Ascending aorta (tissue), 2 donors: ENCODE measurements around the gene MS4A10. TPM values are rescaled to one million over a fixed set of nuclear protein-coding genes. Genes with fewer than 3 reads are reported as not detected.

Experiments used
- DNase-seq, 2 donors: peaks; one replicate each; pipeline ENCODE4 v3.0.0-alpha.2; 2019; ENCODE audit warnings: low spot score in 2 of 2
- H3K27ac ChIP-seq, 2 donors: fragments of 200-600 bp; sonication (generic); one replicate each; pipeline ENCODE4 v1.5.1; 2016 to 2017; ENCODE audit warnings: mild to moderate bottlenecking in 1 of 2
- H3K27me3 ChIP-seq: fragments of 200-600 bp; sonication (generic); one replicate; pipeline ENCODE4 v1.5.1; 2017
- H3K36me3 ChIP-seq, 2 donors: fragments of 200-600 bp; sonication (generic); one replicate each; pipeline ENCODE4 v1.5.1; 2016
- H3K4me1 ChIP-seq, 2 donors: fragments of 200-600 bp; sonication (generic); one replicate each; pipeline ENCODE4 v1.5.1; 2016 to 2017; ENCODE audit warnings: mild to moderate bottlenecking in 1 of 2
- H3K4me3 ChIP-seq, 2 donors: fragments of 200-600 bp; sonication (generic); one replicate each; pipeline ENCODE4 v1.5.1; 2016 to 2017; ENCODE audit warnings: mild to moderate bottlenecking in 1 of 2
- H3K9me3 ChIP-seq, 2 donors: fragments of 200-600 bp; sonication (generic); one replicate each; pipeline ENCODE4 v1.5.1; 2016
- intact Hi-C: fragments of 100-400 bp; cut with DNase I; formaldehyde crosslinking; loops from one replicate; pipeline ENCODE4 v1.15.1; 2023
- total RNA-seq: library from RNA; depleted of rRNA; stranded (reverse); fragments of >200 nt; gene quantifications from one replicate; pipeline ENCODE4 v1.1.0, GENCODE V29; 2016
- TF ChIP-seq, protein P1 (sequence below), 3 experiments: fragments of 200-600 bp in 2 of 3; fragments of 450-650 bp in 1 of 3; sonication (generic) in 2 of 3; IDR thresholded peaks; one replicate each; pipeline ENCODE4 v1.5.1; 2016 to 2019; ENCODE audit warnings: antibody characterized with exemption in 3 of 3, mild to moderate bottlenecking in 1 of 3, moderate library complexity in 1 of 3

Gene MS4A10
- total RNA-seq, 1 donor from 2014 or later = not detected

DNA sequence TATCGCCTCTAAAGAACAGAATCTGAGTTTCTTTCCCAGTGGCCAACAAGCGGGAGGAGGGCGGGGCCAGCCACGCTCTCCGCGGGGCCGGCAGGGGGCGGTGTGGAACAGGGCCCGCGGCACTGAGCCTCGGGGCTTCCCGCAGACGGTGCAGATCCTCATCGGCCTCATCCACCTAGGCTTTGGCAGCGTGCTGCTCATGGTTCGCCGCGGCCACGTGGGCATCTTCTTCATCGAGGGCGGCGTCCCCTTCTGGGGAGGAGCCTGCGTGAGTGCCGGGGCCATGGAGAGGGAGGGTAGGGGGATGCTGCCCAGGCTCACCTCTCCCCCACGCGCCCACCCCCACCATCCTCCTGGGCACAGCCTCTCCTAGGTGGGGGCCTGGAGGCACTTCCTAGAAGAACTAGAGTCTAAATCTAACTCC is 17.7 kb upstream of the MS4A10 start:
- Histone ChIP-seq H3K9me3 (no peaks in the 10 kb centered on the region), H3K4me1 (no peaks in the 10 kb centered on the region), H3K27me3 (no peaks in the 10 kb centered on the region), H3K27ac (no peak overlapping the region), H3K4me3 (no peak overlapping the region), H3K36me3 (no peaks in the 10 kb centered on the region)
- intact Hi-C loops = no loop called here
- DNase-seq = no peak
- TF ChIP-seq, protein P1, sequence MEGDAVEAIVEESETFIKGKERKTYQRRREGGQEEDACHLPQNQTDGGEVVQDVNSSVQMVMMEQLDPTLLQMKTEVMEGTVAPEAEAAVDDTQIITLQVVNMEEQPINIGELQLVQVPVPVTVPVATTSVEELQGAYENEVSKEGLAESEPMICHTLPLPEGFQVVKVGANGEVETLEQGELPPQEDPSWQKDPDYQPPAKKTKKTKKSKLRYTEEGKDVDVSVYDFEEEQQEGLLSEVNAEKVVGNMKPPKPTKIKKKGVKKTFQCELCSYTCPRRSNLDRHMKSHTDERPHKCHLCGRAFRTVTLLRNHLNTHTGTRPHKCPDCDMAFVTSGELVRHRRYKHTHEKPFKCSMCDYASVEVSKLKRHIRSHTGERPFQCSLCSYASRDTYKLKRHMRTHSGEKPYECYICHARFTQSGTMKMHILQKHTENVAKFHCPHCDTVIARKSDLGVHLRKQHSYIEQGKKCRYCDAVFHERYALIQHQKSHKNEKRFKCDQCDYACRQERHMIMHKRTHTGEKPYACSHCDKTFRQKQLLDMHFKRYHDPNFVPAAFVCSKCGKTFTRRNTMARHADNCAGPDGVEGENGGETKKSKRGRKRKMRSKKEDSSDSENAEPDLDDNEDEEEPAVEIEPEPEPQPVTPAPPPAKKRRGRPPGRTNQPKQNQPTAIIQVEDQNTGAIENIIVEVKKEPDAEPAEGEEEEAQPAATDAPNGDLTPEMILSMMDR (IDR thresholded peaks at IDR 0.05) = peak in 1 of 3 experiments; percentile 8

DNA sequence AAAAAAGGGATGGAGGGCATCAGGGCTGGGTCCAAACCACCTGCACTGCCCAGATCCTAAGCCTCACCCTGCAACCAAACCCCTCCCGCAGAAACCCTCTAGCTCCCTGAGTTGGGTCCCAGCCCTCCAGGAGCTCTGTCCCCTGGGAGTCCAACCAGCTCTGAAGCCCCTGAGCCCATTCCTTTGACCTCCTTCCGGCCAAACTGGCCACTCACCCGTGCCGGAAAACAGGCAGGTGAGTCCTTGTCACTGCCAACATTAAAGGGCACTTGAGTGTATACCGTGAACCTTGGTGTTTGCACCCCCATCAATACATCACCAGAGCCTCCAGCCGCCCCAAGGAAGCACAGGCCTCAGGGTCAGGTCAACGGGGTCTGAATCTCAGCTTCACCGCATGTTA is 16.9 kb upstream of the MS4A10 start:
- Histone ChIP-seq H3K27ac (no peak overlapping the region), H3K9me3 (no peaks in the 10 kb centered on the region), H3K4me1 (no peaks in the 10 kb centered on the region), H3K36me3 (no peaks in the 10 kb centered on the region), H3K27me3 (no peaks in the 10 kb centered on the region), H3K4me3 (no peak overlapping the region)
- intact Hi-C loops = no loop called here
- no peak for DNase-seq
- TF ChIP-seq, protein P1 (IDR thresholded peaks at IDR 0.05) = no peak

DNA sequence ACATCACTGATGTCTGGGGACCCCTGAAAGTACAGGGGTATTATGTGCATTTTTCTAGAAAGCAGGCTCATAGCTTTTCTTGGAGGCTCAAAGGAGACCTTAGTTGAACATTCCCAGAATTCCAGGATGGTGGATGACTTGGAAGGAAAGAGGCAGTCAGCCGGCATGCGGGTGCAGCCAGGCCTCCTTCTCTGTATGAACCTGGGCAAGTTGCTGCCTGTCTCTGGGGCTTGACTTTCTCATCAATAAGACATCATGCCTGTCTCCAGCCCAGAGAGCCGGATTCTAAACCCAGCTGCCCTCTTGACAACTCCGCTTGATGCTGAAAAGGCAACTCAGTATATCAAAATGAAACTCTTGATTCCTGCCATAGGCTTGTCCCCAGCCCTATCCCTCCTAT is 15.9 kb upstream of the MS4A10 start:
- no peak overlapping the region for H3K4me3 ChIP-seq
- TF ChIP-seq, protein P1 (IDR thresholded peaks at IDR 0.05) = no peak
- no peak for DNase-seq
- no peak overlapping the region for H3K27ac ChIP-seq
- no peaks in the 10 kb centered on the region for H3K27me3 ChIP-seq
- H3K36me3 ChIP-seq = no peaks in the 10 kb centered on the region
- intact Hi-C loops = no loop called here
- no peaks in the 10 kb centered on the region for H3K9me3 ChIP-seq
- no peaks in the 10 kb centered on the region for H3K4me1 ChIP-seq

DNA sequence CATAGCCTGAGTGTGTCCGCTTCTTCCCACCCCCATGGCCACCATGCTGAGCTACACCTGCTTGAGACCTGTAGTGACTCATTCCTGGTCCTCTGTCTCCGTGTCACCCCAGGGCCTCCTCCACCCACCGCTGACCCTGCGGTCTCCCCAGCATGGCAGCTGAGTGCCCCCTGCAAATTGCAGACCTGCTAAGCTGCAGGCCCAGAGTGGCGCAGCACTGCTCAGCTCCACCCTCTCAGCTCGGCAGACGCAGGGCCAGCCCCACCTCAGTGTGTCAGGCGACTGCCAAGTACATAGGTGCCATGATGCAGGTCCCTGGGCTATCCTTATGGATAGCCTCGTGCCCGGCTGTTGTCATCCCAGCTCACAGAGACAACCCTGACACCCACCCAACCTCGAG is 15.3 kb upstream of the MS4A10 start:
- DNase-seq = no peak

DNA sequence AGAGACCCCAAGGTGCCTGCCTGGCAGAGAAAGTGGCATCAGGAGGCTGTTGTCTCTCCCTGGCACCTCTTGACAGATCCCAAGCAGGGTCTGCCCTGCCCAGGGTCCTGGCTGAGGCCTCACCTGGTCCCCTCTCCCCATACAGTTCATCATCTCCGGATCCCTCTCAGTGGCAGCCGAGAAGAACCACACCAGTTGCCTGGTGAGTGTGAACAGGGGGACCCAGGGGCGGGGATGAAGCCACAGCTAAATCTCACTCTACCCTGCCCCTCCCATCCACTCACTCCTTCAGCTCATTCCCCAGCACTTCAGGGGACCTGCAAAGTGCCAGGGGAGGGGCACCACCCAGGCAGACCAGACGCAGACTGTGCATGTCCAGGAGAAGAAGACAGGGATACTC is 14.0 kb upstream of the MS4A10 start:
- Histone ChIP-seq H3K9me3 (no peaks in the 10 kb centered on the region), H3K4me3 (no peak overlapping the region), H3K36me3 (no peaks in the 10 kb centered on the region), H3K27ac (no peak overlapping the region), H3K4me1 (peaks cover 0 to 3% of the 10 kb centered on the region in 2 donors), H3K27me3 (no peaks in the 10 kb centered on the region)
- TF ChIP-seq, protein P1 (IDR thresholded peaks at IDR 0.05) = no peak
- DNase-seq = no peak
- intact Hi-C loops = no loop called here

More for the DNA sequence above, 15.3 kb upstream of the MS4A10 start:
- Histone ChIP-seq H3K4me3 (no peak overlapping the region), H3K4me1 (no peaks in the 10 kb centered on the region), H3K36me3 (no peaks in the 10 kb centered on the region), H3K27me3 (no peaks in the 10 kb centered on the region), H3K27ac (no peak overlapping the region), H3K9me3 (no peaks in the 10 kb centered on the region)
- TF ChIP-seq, protein P1 (IDR thresholded peaks at IDR 0.05) = no peak
- intact Hi-C loops = no loop called here
